ENCODE data around the gene MANEAL. TPM values are rescaled to one million over a fixed set of nuclear protein-coding genes. Genes with fewer than 3 reads are reported as not detected.

Gene MANEAL
- 1 to 10 TPM; 4.0 to 5.0 (median 4.7) TPM for total RNA-seq

- peak; percentile 80 to 83 for ATAC-seq
- DNase-seq = no peak
- Mint-ChIP-seq H3K4me3 (peak within 1 kb of the TSS; percentile 76), H3K9me3 (no peaks in the 10 kb centered on the region), H3K27me3 (ENCODE audit: low read depth) (peaks cover 32% of the 10 kb centered on the region), H3K36me3 (ENCODE audit: insufficient read depth) (peaks cover 5% of the 10 kb centered on the region), H3K4me1 (ENCODE audit: low read depth) (peaks cover 12% of the 10 kb centered on the region)
Observed at GRCh38 chr1:37793773-37794371, at the start of gene MANEAL. Gene MANEAL, plus strand, starts transcription at chr1:37793847. Its CDS starts 336 bp downstream, at chr1:37794183.

GRCh38 chr1:37746806-37747205 lies 46.8 kb upstream of the MANEAL start:
- DNase-seq = no peak
- ATAC-seq = no peak
- peaks cover 33% of the 10 kb centered on the region for H3K27me3 Mint-ChIP-seq (ENCODE audit: low read depth)
- H3K9me3 Mint-ChIP-seq = peaks cover 4% of the 10 kb centered on the region
- H3K36me3 Mint-ChIP-seq (ENCODE audit: insufficient read depth) = no peaks in the 10 kb centered on the region
- no peak overlapping the region for H3K4me3 Mint-ChIP-seq
- H3K4me1 Mint-ChIP-seq (ENCODE audit: low read depth) = peaks cover under 1% of the 10 kb centered on the region

GRCh38 chr1:37748565-37748964 lies 45.1 kb upstream of the MANEAL start:
- H3K36me3 Mint-ChIP-seq (ENCODE audit: insufficient read depth) = no peaks in the 10 kb centered on the region
- peaks cover 39% of the 10 kb centered on the region for H3K27me3 Mint-ChIP-seq (ENCODE audit: low read depth)
- peaks cover 4% of the 10 kb centered on the region for H3K9me3 Mint-ChIP-seq
- no peak overlapping the region for H3K4me3 Mint-ChIP-seq
- peaks cover 7% of the 10 kb centered on the region for H3K4me1 Mint-ChIP-seq (ENCODE audit: low read depth)
- DNase-seq = no peak
- ATAC-seq = no peak

GRCh38 chr1:37752213-37752582 lies 41.4 kb upstream of the MANEAL start:
- DNase-seq (no peak), ATAC-seq (no peak)
- H3K4me3 Mint-ChIP-seq = peak overlapping the region; percentile 69
- peaks cover 11% of the 10 kb centered on the region for H3K4me1 Mint-ChIP-seq (ENCODE audit: low read depth)
- H3K27me3 Mint-ChIP-seq (ENCODE audit: low read depth) = peaks cover 52% of the 10 kb centered on the region
- no peaks in the 10 kb centered on the region for H3K36me3 Mint-ChIP-seq (ENCODE audit: insufficient read depth)
- H3K9me3 Mint-ChIP-seq = no peaks in the 10 kb centered on the region

GRCh38 chr1:37752583-37753471 lies 40.8 kb upstream of the MANEAL start:
- peaks cover 49% of the 10 kb centered on the region for H3K27me3 Mint-ChIP-seq (ENCODE audit: low read depth)
- no peaks in the 10 kb centered on the region for H3K9me3 Mint-ChIP-seq
- no peaks in the 10 kb centered on the region for H3K36me3 Mint-ChIP-seq (ENCODE audit: insufficient read depth)
- H3K4me1 Mint-ChIP-seq (ENCODE audit: low read depth) = peaks cover 11% of the 10 kb centered on the region
- ATAC-seq = peak; percentile 47 to 51
- DNase-seq = no peak
- H3K4me3 Mint-ChIP-seq = peak overlapping the region; percentile 69

GRCh38 chr1:37753473-37754321 lies 40.0 kb upstream of the MANEAL start:
- no peaks in the 10 kb centered on the region for H3K36me3 Mint-ChIP-seq (ENCODE audit: insufficient read depth)
- ATAC-seq = no peak
- H3K27me3 Mint-ChIP-seq (ENCODE audit: low read depth) = peaks cover 46% of the 10 kb centered on the region
- H3K9me3 Mint-ChIP-seq = no peaks in the 10 kb centered on the region
- no peak for DNase-seq
- H3K4me3 Mint-ChIP-seq = peak overlapping the region; percentile 51
- H3K4me1 Mint-ChIP-seq (ENCODE audit: low read depth) = peaks cover 11% of the 10 kb centered on the region

GRCh38 chr1:37755290-37755689 lies 38.4 kb upstream of the MANEAL start:
- Mint-ChIP-seq H3K4me1 (ENCODE audit: low read depth) (peaks cover 11% of the 10 kb centered on the region), H3K36me3 (ENCODE audit: insufficient read depth) (no peaks in the 10 kb centered on the region), H3K9me3 (no peaks in the 10 kb centered on the region), H3K4me3 (no peak overlapping the region), H3K27me3 (ENCODE audit: low read depth) (peaks cover 41% of the 10 kb centered on the region)
- peak; percentile 73 to 78 for ATAC-seq
- DNase-seq = no peak

- Mint-ChIP-seq H3K9me3 (no peaks in the 10 kb centered on the region), H3K36me3 (ENCODE audit: insufficient read depth) (no peaks in the 10 kb centered on the region), H3K27me3 (ENCODE audit: low read depth) (peaks cover 39% of the 10 kb centered on the region), H3K4me3 (no peak overlapping the region), H3K4me1 (ENCODE audit: low read depth) (peaks cover 11% of the 10 kb centered on the region)
- DNase-seq = no peak
- ATAC-seq = no peak
Observed at GRCh38 chr1:37755951-37756560, 37.6 kb upstream of the MANEAL start.

GRCh38 chr1:37759451-37759850 lies 34.2 kb upstream of the MANEAL start:
- DNase-seq (no peak), ATAC-seq (no peak)
- Mint-ChIP-seq H3K4me1 (ENCODE audit: low read depth) (peaks cover 6% of the 10 kb centered on the region), H3K27me3 (ENCODE audit: low read depth) (peaks cover 46% of the 10 kb centered on the region), H3K4me3 (no peak overlapping the region), H3K9me3 (no peaks in the 10 kb centered on the region), H3K36me3 (ENCODE audit: insufficient read depth) (no peaks in the 10 kb centered on the region)

- Mint-ChIP-seq H3K27me3 (ENCODE audit: low read depth) (peaks cover 54% of the 10 kb centered on the region), H3K4me3 (no peak overlapping the region)
Observed at GRCh38 chr1:37761416-37762095, 32.1 kb upstream of the MANEAL start.

GRCh38 chr1:37762516-37762915 lies 31.1 kb upstream of the MANEAL start:
- no peak overlapping the region for H3K4me3 Mint-ChIP-seq
- H3K9me3 Mint-ChIP-seq = no peaks in the 10 kb centered on the region
- peaks cover 14% of the 10 kb centered on the region for H3K4me1 Mint-ChIP-seq (ENCODE audit: low read depth)
- no peaks in the 10 kb centered on the region for H3K36me3 Mint-ChIP-seq (ENCODE audit: insufficient read depth)
- ATAC-seq (no peak), DNase-seq (no peak)
- peaks cover 61% of the 10 kb centered on the region for H3K27me3 Mint-ChIP-seq (ENCODE audit: low read depth)

More at GRCh38 chr1:37761416-37762095, 32.1 kb upstream of the MANEAL start:
- Mint-ChIP-seq H3K9me3 (no peaks in the 10 kb centered on the region), H3K4me1 (ENCODE audit: low read depth) (peaks cover 14% of the 10 kb centered on the region), H3K36me3 (ENCODE audit: insufficient read depth) (no peaks in the 10 kb centered on the region)
- DNase-seq (no peak), ATAC-seq (no peak)

GRCh38 chr1:37763791-37764413 lies 29.7 kb upstream of the MANEAL start:
- H3K36me3 Mint-ChIP-seq (ENCODE audit: insufficient read depth) = no peaks in the 10 kb centered on the region
- DNase-seq (no peak), ATAC-seq (no peak)
- peaks cover 14% of the 10 kb centered on the region for H3K4me1 Mint-ChIP-seq (ENCODE audit: low read depth)
- no peak overlapping the region for H3K4me3 Mint-ChIP-seq
- peaks cover 73% of the 10 kb centered on the region for H3K27me3 Mint-ChIP-seq (ENCODE audit: low read depth)
- no peaks in the 10 kb centered on the region for H3K9me3 Mint-ChIP-seq

GRCh38 chr1:37764414-37764825 lies 29.2 kb upstream of the MANEAL start:
- no peaks in the 10 kb centered on the region for H3K9me3 Mint-ChIP-seq
- no peaks in the 10 kb centered on the region for H3K36me3 Mint-ChIP-seq (ENCODE audit: insufficient read depth)
- H3K4me1 Mint-ChIP-seq (ENCODE audit: low read depth) = peaks cover 14% of the 10 kb centered on the region
- DNase-seq = no peak
- H3K4me3 Mint-ChIP-seq = no peak overlapping the region
- H3K27me3 Mint-ChIP-seq (ENCODE audit: low read depth) = peaks cover 78% of the 10 kb centered on the region
- peak; percentile 37 to 65 for ATAC-seq

Measured in activated T-cell treated with anti-CD3 and anti-CD28 coated beads, Interleukin-2, amount 50 U/mL, for 4 hours (primary cell).